ENCODE measurements around the gene CHGA.

The CHGA gene

DNA sequence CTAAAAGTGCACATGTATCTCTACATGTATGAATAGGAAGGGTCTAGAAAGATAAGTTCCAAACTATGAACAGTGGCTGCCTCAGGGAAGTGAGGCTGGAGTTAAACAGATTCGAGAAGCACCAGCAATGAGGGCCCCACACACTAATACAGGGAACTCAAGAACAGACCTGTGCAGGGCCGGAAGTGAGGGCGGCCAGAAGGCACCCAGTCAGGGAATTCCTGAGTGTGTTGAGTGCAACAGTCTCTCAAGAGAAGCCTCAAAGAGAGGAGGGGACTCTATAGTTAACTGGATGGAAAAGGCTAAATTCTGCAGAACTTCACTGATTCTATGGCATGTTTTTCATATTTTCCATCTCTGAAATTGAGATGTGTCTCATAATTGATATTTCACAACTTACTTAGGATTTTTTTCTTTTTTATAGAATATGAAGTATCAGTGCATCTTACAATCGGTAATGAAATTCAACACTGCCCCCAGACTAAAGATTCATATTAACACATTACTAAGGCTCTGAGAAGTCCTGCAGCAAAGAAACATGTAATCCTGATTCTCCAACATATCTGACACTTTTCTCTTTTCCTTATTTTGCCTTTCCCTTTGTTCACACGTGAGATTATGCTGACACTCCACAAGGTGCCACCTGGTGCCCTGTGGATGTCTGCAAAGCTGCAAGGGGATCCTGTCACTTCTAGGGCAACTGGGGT lies 61.3 kb downstream of the CHGA start:
- DNase-seq (ENCODE audit: low spot score): no peak
